Endothelial cell of umbilical vein (primary cell): ENCODE results near the gene MVB12B.
"Not testable (repeated sequence)": the region's sequence is repeated elsewhere in the genome, so short reads cannot be mapped to it uniquely, and the experiment has no call there.

ENCODE experiments used
- CTCF ChIP-seq, 2 donors: IDR thresholded peaks; 1 replicate in 1 of 2; 2 replicates in 1 of 2; pipeline ENCODE4 v1.5.1; 2011; ENCODE audit warnings: low read length in 2 of 2, mild to moderate bottlenecking in 2 of 2, moderate library complexity in 2 of 2, control low read depth in 1 of 2, inconsistent platforms in 1 of 2, low read depth in 1 of 2; ENCODE audit not compliant: insufficient read depth in 1 of 2; ENCODE audit errors: extremely low read depth in 1 of 2
- FOS ChIP-seq: IDR thresholded peaks from 2 replicates; pipeline ENCODE4 v1.6.1; 2011; ENCODE audit warnings: mild to moderate bottlenecking, low read length, moderate library complexity, borderline replicate concordance; ENCODE audit not compliant: insufficient read depth
- JUN ChIP-seq: IDR thresholded peaks from 2 replicates; pipeline ENCODE4 v1.6.1; 2011; ENCODE audit warnings: borderline replicate concordance, low read depth; ENCODE audit not compliant: insufficient read length, insufficient read depth
- POLR2A ChIP-seq: IDR thresholded peaks from 2 replicates; pipeline ENCODE4 v1.6.1; 2012; ENCODE audit warnings: low read depth, mild to moderate bottlenecking, control low read depth, low read length

GRCh38 chr9:126285652-126286051 lies 41.0 kb upstream of the MVB12B start:
- not testable (repeated sequence) for TF ChIP-seq CTCF (IDR thresholded peaks at IDR 0.05; ENCODE audit: extremely low read depth in 1 of 2, insufficient read depth in 1 of 2, low read depth in 1 of 2, low read length in 2 of 2); POLR2A; JUN; FOS
